ENCODE results near the gene RAB11FIP5.

GRCh38 chr2:73069855-73070642 lies 42.7 kb downstream of the RAB11FIP5 start:
- TF ChIP-seq CHD2 (IDR thresholded peaks at IDR 0.05; ENCODE audit: low read depth, low read length) (no peak), USF2 (CRISPR knock-in tag; IDR thresholded peaks at IDR 0.05) (no peak), MTA2 (IDR thresholded peaks at IDR 0.05; ENCODE audit: low read depth) (no peak), POLR2AphosphoS5 (IDR thresholded peaks at IDR 0.05; ENCODE audit: control insufficient read depth, insufficient read depth, low read depth, low read length) (no peak), CTCF (IDR thresholded peaks at IDR 0.05 in 2 of 3, conservative IDR thresholded peaks at IDR 0.05 in 1 of 3; ENCODE audit: insufficient read depth in 2 of 3, low read depth in 1 of 3, low read length in 3 of 3) (no peak), CREB1 (IDR thresholded peaks at IDR 0.05) (no peak), CREB1 (CRISPR knock-in tag; IDR thresholded peaks at IDR 0.05) (no peak), MXI1 (IDR thresholded peaks at IDR 0.05; ENCODE audit: low read depth, low read length) (no peak), ATF4 (CRISPR knock-in tag; IDR thresholded peaks at IDR 0.05) (no peak), STAG1 (CRISPR knock-in tag; IDR thresholded peaks at IDR 0.05; ENCODE audit: borderline replicate concordance) (no peak)
